ENCODE data around the gene BLM.

- no peak for TF ChIP-seq CTCF (optimal IDR thresholded peaks at IDR 0.05 in 1 of 3, IDR thresholded peaks at IDR 0.05 in 1 of 3, conservative IDR thresholded peaks at IDR 0.05 in 1 of 3; ENCODE audit: extremely low read depth in 1 of 3, insufficient read depth in 2 of 3, low read length in 3 of 3)
- TF ChIP-seq EZH2 (IDR thresholded peaks at IDR 0.05; ENCODE audit: low read length): no peak
Measured at GRCh38 chr15:90810354-90810753, 93.2 kb downstream of the BLM start.

Measured in keratinocyte (primary cell).